Caco-2 (cell line): ENCODE measurements around the gene MRPL11. TPM values are rescaled to one million over a fixed set of nuclear protein-coding genes. Genes with fewer than 3 reads are reported as not detected.

Experiments
- BruUV-seq: library from RNA; stranded (reverse); fragments of 400-500 nt; replicated peaks from 2 replicates; lab custom pipeline; 2021; lab: Mats Ljungman, UMichigan
- CTCF ChIA-PET: fragments of 300-600 bp; sonication (Branson Sonifier 250); formaldehyde crosslinking; loops from one replicate; lab custom pipeline; 2022; ENCODE audit warnings: antibody characterized with exemption; lab: Charles Lee
- POLR2A ChIA-PET: fragments of 300-600 bp; sonication (Branson Sonifier 250); formaldehyde crosslinking; loops from one replicate; lab custom pipeline; 2022; ENCODE audit warnings: antibody characterized with exemption; lab: Charles Lee
- DNase-seq, 2 experiments: peaks; one replicate each; pipeline versions ENCODE4 v3.0.0 to v3.0.0-alpha.2; 2020 to 2022
- H3K27me3 ChIP-seq: replicated peaks from 2 replicates; pipeline ENCODE4 v1.6.0; 2011; ENCODE audit warnings: low read length; ENCODE audit not compliant: control insufficient read depth, insufficient read depth
- H3K36me3 ChIP-seq: 2 replicates; pipeline ENCODE4 v1.5.1; 2011; ENCODE audit warnings: low read length; ENCODE audit not compliant: control insufficient read depth, insufficient read depth
- H3K4me1 ChIP-seq: fragments of 250-450 bp; sonication (Bioruptor Pico); 2 replicates; pipeline ENCODE4 v1.5.1; 2020; ENCODE audit warnings: mild to moderate bottlenecking
- H3K4me3 ChIP-seq: 2 replicates; pipeline ENCODE4 v1.5.1; 2011; ENCODE audit warnings: low read depth, mild to moderate bottlenecking, control low read depth, low read length
- H3K9me3 ChIP-seq: fragments of 250-450 bp; sonication (Bioruptor Pico); 2 replicates; pipeline ENCODE4 v1.5.1; 2020; ENCODE audit warnings: mild to moderate bottlenecking, moderate library complexity
- H3K27ac Mint-ChIP-seq: one replicate; pipeline ENCODE4 v1.8.0; 2022; ENCODE audit warnings: mixed read lengths; ENCODE audit not compliant: unreplicated experiment
- H3K27me3 Mint-ChIP-seq: one replicate; pipeline ENCODE4 v1.8.0; 2022; ENCODE audit warnings: mixed read lengths; ENCODE audit not compliant: insufficient read depth, unreplicated experiment
- H3K36me3 Mint-ChIP-seq: one replicate; pipeline ENCODE4 v1.8.0; 2022; ENCODE audit warnings: mild to moderate bottlenecking, mixed read lengths; ENCODE audit not compliant: insufficient read depth, unreplicated experiment
- H3K4me1 Mint-ChIP-seq: one replicate; pipeline ENCODE4 v1.8.0; 2022; ENCODE audit warnings: low read depth, mixed read lengths; ENCODE audit not compliant: unreplicated experiment
- H3K4me3 Mint-ChIP-seq: one replicate; pipeline ENCODE4 v1.8.0; 2022; ENCODE audit warnings: mild to moderate bottlenecking, moderate library complexity, mixed read lengths; ENCODE audit not compliant: unreplicated experiment
- H3K9me3 Mint-ChIP-seq: one replicate; pipeline ENCODE4 v1.8.0; 2022; ENCODE audit warnings: mixed read lengths; ENCODE audit not compliant: unreplicated experiment
- CTCF ChIP-seq, 2 experiments: fragments of 200-600 bp in 1 of 2; IDR thresholded peaks; 1 replicate in 1 of 2; 2 replicates in 1 of 2; pipeline versions ENCODE4 v1.5.1 to v1.8.0; 2011 to 2022; ENCODE audit warnings: antibody characterized with exemption in 1 of 2, control low read depth in 1 of 2, inconsistent platforms in 1 of 2, low read depth in 1 of 2, low read length in 1 of 2, mild to moderate bottlenecking in 1 of 2, moderate library complexity in 1 of 2; ENCODE audit not compliant: insufficient read depth in 1 of 2, severe bottlenecking in 1 of 2, unreplicated experiment in 1 of 2
- intact Hi-C: fragments of 100-400 bp; cut with micrococcal nuclease; formaldehyde crosslinking; loops from one replicate; pipeline ENCODE4 v1.10.0; 2022; ENCODE audit not compliant: unreplicated experiment
- total RNA-seq: library from RNA; stranded (reverse); gene quantifications from 2 replicates; pipeline ENCODE4 v1.2.3, GENCODE V29; 2022

The MRPL11 gene
- total RNA-seq, 1 experiment from 2014 or later = 206 TPM

DNA sequence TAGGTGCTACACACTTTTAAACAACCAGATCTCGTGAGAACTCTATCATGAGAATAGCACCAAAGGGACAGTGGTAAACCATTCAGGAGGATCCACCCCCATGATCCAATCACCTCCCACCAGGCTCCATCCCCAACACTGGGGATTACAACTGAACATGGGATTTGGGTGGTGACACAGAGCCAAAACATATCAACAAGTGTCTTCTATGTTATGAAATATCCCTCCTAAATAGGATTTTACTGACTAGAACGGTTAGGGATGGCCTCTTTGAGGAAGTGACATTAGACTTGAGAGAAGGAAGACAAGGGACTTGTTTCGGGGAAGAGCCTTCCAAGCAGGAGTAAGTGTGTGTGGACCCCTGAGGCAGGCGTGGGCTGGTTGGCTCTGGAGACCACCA, 11.9 kb upstream of the MRPL11 start:
- BruUV-seq = no TSS peak
- no peaks in the 10 kb centered on the region for H3K36me3 Mint-ChIP-seq
- no peak overlapping the region for H3K4me3 ChIP-seq
- ChIA-PET CTCF (interaction anchor here (0.6 kb wide), 1 partner anchor 282 kb away, joined by 4 read pairs; no protein-coding TSS in a partner anchor), POLR2A (no interaction called here)
- peaks cover 9% of the 10 kb centered on the region for H3K9me3 Mint-ChIP-seq
- no peak overlapping the region for H3K27ac Mint-ChIP-seq
- H3K27me3 Mint-ChIP-seq = no peaks in the 10 kb centered on the region
- H3K4me1 Mint-ChIP-seq = peaks cover 32% of the 10 kb centered on the region
- peaks cover 42% of the 10 kb centered on the region for H3K4me1 ChIP-seq
- intact Hi-C loops = no loop called here
- H3K4me3 Mint-ChIP-seq = no peak overlapping the region
- no peaks in the 10 kb centered on the region for H3K27me3 ChIP-seq
- no peak for DNase-seq
- H3K36me3 ChIP-seq = no peaks in the 10 kb centered on the region
- TF ChIP-seq CTCF (IDR thresholded peaks at IDR 0.05; ENCODE audit: insufficient read depth in 1 of 2, low read depth in 1 of 2, low read length in 1 of 2, severe bottlenecking in 1 of 2, unreplicated experiment in 1 of 2) = no peak
- H3K9me3 ChIP-seq = no peaks in the 10 kb centered on the region

- no peak overlapping the region for H3K4me3 ChIP-seq
- Mint-ChIP-seq H3K9me3 (peaks cover 18% of the 10 kb centered on the region), H3K4me3 (no peak overlapping the region), H3K27ac (peak overlapping the region; percentile 2), H3K4me1 (peaks cover 35% of the 10 kb centered on the region), H3K36me3 (no peaks in the 10 kb centered on the region), H3K27me3 (no peaks in the 10 kb centered on the region)
- BruUV-seq = no TSS peak
- H3K9me3 ChIP-seq = peaks cover 10% of the 10 kb centered on the region; the same call in 1 of the 2 replicates
- no peaks in the 10 kb centered on the region for H3K27me3 ChIP-seq
- POLR2A ChIA-PET = no interaction called here
- DNase-seq = no peak
- TF ChIP-seq CTCF (IDR thresholded peaks at IDR 0.05; ENCODE audit: insufficient read depth in 1 of 2, low read depth in 1 of 2, low read length in 1 of 2, severe bottlenecking in 1 of 2, unreplicated experiment in 1 of 2) = no peak
- H3K36me3 ChIP-seq = no peaks in the 10 kb centered on the region
- CTCF ChIA-PET = no interaction called here
- peaks cover 36% of the 10 kb centered on the region for H3K4me1 ChIP-seq
- intact Hi-C loops = no loop called here
These were observed 9.9 kb upstream of the MRPL11 start for GRCh38 chr11:66448523-66448922.

DNA sequence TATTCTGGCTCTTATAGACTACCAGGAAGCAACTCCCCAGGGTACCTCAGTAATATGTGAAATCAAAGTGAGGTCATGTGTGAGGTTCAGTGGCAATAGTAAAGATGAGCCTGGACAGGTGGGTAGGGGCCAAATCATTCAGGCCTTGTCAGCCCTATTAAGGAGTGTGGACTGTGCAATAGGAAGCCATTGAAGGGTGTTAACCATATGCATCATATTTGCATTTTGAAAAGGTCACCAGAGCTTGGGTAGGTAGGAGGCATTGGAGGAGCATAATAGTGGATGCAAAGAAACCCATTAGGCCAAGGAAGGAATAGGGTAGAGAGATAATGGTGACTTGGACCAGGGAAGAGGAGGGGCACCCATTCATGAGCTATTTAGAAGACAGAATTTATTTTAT, 8.4 kb upstream of the MRPL11 start:
- no peaks in the 10 kb centered on the region for H3K36me3 Mint-ChIP-seq
- H3K27ac Mint-ChIP-seq = no peak overlapping the region
- POLR2A ChIA-PET = interaction anchor here (0.9 kb wide), 1 partner anchor 8 kb away, joined by 3 read pairs; the partner anchor contains the start of gene MRPL11
- intact Hi-C loops = no loop called here
- DNase-seq = no peak
- H3K4me3 ChIP-seq = no peak overlapping the region
- CTCF ChIA-PET = interaction anchor here (1.2 kb wide), 1 partner anchor 9 kb away, joined by 4 read pairs; the partner anchor contains the start of gene MRPL11
- peaks cover 36% of the 10 kb centered on the region for H3K4me1 ChIP-seq
- H3K27me3 Mint-ChIP-seq = no peaks in the 10 kb centered on the region
- TF ChIP-seq CTCF (IDR thresholded peaks at IDR 0.05; ENCODE audit: insufficient read depth in 1 of 2, low read depth in 1 of 2, low read length in 1 of 2, severe bottlenecking in 1 of 2, unreplicated experiment in 1 of 2) = no peak
- peaks cover 25% of the 10 kb centered on the region for H3K9me3 Mint-ChIP-seq
- H3K27me3 ChIP-seq = no peaks in the 10 kb centered on the region
- H3K36me3 ChIP-seq = no peaks in the 10 kb centered on the region
- peaks cover 17% of the 10 kb centered on the region for H3K9me3 ChIP-seq
- H3K4me3 Mint-ChIP-seq = no peak overlapping the region
- no TSS peak for BruUV-seq
- H3K4me1 Mint-ChIP-seq = peaks cover 36% of the 10 kb centered on the region
